Mesothelial cell of epicardium (in vitro differentiated cells): ENCODE data around the gene SOX15. TPM values are rescaled to one million over a fixed set of nuclear protein-coding genes. Genes with fewer than 3 reads are reported as not detected.
"Not testable (repeated sequence)": the region's sequence is repeated elsewhere in the genome, so short reads cannot be mapped to it uniquely, and the experiment has no call there.

ENCODE experiments used
- DNase-seq, 2 experiments: peaks; one replicate each; pipeline ENCODE4 v3.0.0; 2021; ENCODE audit warnings: low spot score in 2 of 2; ENCODE audit not compliant: unreplicated experiment in 2 of 2
- H3K27ac Mint-ChIP-seq: 2 replicates; pipeline ENCODE4 v1.8.0; 2021; ENCODE audit warnings: mixed read lengths
- H3K27me3 Mint-ChIP-seq: 2 replicates; pipeline ENCODE4 v1.8.0; 2021; ENCODE audit warnings: low read depth, mixed read lengths
- H3K36me3 Mint-ChIP-seq: 2 replicates; pipeline ENCODE4 v1.8.0; 2021; ENCODE audit warnings: mixed read lengths
- H3K4me1 Mint-ChIP-seq: 2 replicates; pipeline ENCODE4 v1.8.0; 2021; ENCODE audit warnings: mixed read lengths
- H3K4me3 Mint-ChIP-seq: 2 replicates; pipeline ENCODE4 v1.8.0; 2021; ENCODE audit warnings: mild to moderate bottlenecking, moderate library complexity, mixed read lengths
- H3K9me3 Mint-ChIP-seq: 2 replicates; pipeline ENCODE4 v1.8.0; 2021; ENCODE audit warnings: mixed read lengths
- CTCF ChIP-seq: fragments of 200-600 bp; sonication (generic); IDR thresholded peaks from one replicate; pipeline ENCODE4 v1.5.0; 2021; ENCODE audit warnings: antibody characterized with exemption; ENCODE audit not compliant: unreplicated experiment
- total RNA-seq: library from RNA; stranded (reverse); gene quantifications from 3 replicates; pipeline ENCODE4 v1.2.1, GENCODE V29; 2021

SOX15 gene
- total RNA-seq, 1 donor from 2014 or later, result 2.3 TPM

- Mint-ChIP-seq H3K9me3 (no peaks in the 10 kb centered on the region), H3K4me3 (no peak overlapping the region), H3K4me1 (peaks cover 3% of the 10 kb centered on the region), H3K27ac (no peak overlapping the region), H3K27me3 (no peaks in the 10 kb centered on the region), H3K36me3 (no peaks in the 10 kb centered on the region)
- no peak for TF ChIP-seq CTCF
- DNase-seq, result no peak
Observed at GRCh38 chr17:7631398-7632380, 41.8 kb upstream of the SOX15 start.

- no peak within 1 kb of the TSS for H3K27ac Mint-ChIP-seq
- H3K4me1 Mint-ChIP-seq, result peaks cover 9% of the 10 kb centered on the region
- H3K36me3 Mint-ChIP-seq, result peaks cover 4% of the 10 kb centered on the region
- no peak for TF ChIP-seq CTCF
- H3K4me3 Mint-ChIP-seq, result no peak within 1 kb of the TSS
- no peaks in the 10 kb centered on the region for H3K9me3 Mint-ChIP-seq
- H3K27me3 Mint-ChIP-seq, result no peaks in the 10 kb centered on the region
- DNase-seq, result no peak
Observed at GRCh38 chr17:7629939-7630571, 40.2 kb upstream of the SOX15 start, which contains the start of gene SHBG. Gene SHBG, plus strand, starts transcription at chr17:7630135. Its CDS starts 38 bp downstream, at chr17:7630173.

GRCh38 chr17:7627250-7628121 lies 37.6 kb upstream of the SOX15 start, which contains the start of gene SAT2:
Gene SAT2, minus strand, starts transcription at chr17:7627821. Its CDS starts 186 bp downstream, at chr17:7627635.
- no peaks in the 10 kb centered on the region for H3K9me3 Mint-ChIP-seq
- TF ChIP-seq CTCF, result no peak
- peaks cover 9% of the 10 kb centered on the region for H3K4me1 Mint-ChIP-seq
- peak; percentile 84 to 87 for DNase-seq
- peak within 1 kb of the TSS; percentile 94 for H3K4me3 Mint-ChIP-seq
- no peaks in the 10 kb centered on the region for H3K27me3 Mint-ChIP-seq
- peak within 1 kb of the TSS; percentile 97 for H3K27ac Mint-ChIP-seq
- H3K36me3 Mint-ChIP-seq, result peaks cover 5% of the 10 kb centered on the region

- Mint-ChIP-seq H3K27ac (peak overlapping the region; percentile 97), H3K36me3 (peaks cover 5% of the 10 kb centered on the region), H3K4me3 (peak overlapping the region; percentile 94), H3K4me1 (peaks cover 9% of the 10 kb centered on the region), H3K27me3 (no peaks in the 10 kb centered on the region), H3K9me3 (no peaks in the 10 kb centered on the region)
- no peak for TF ChIP-seq CTCF
- no peak for DNase-seq
Observed at GRCh38 chr17:7626956-7627249, 37.0 kb upstream of the SOX15 start.

- Mint-ChIP-seq H3K4me3 (peak overlapping the region; percentile 94), H3K36me3 (peaks cover 5% of the 10 kb centered on the region), H3K27ac (peak overlapping the region; percentile 97), H3K27me3 (no peaks in the 10 kb centered on the region), H3K4me1 (peaks cover 9% of the 10 kb centered on the region), H3K9me3 (no peaks in the 10 kb centered on the region)
- TF ChIP-seq CTCF, result no peak
- DNase-seq, result no peak
Observed at GRCh38 chr17:7626307-7626706, 36.4 kb upstream of the SOX15 start.

- not testable (repeated sequence) for H3K9me3 Mint-ChIP-seq, DNase-seq, H3K36me3 Mint-ChIP-seq, H3K27me3 Mint-ChIP-seq, H3K4me1 Mint-ChIP-seq, H3K27ac Mint-ChIP-seq
- peak overlapping the region; percentile 13 for H3K4me3 Mint-ChIP-seq
Observed at GRCh38 chr17:7625749-7626148, 35.9 kb upstream of the SOX15 start.
